MM.1S (cell line): Measurements from ENCODE around the gene DHCR7.

ENCODE experiments used
- DNase-seq: peaks from one replicate; pipeline ENCODE4 v3.0.0-alpha.2; 2015
- H2AFZ ChIP-seq: fragments of 300-600 bp; sonication (generic); 2 replicates; pipeline ENCODE4 v1.6.0; 2016; ENCODE audit warnings: antibody characterized with exemption, low read length
- H3F3A ChIP-seq: fragments of 300-600 bp; sonication (generic); 2 replicates; pipeline ENCODE4 v1.6.1; 2016; ENCODE audit warnings: mild to moderate bottlenecking, antibody characterized with exemption, low read length, moderate library complexity, mixed read lengths; ENCODE audit not compliant: insufficient read depth
- H3K27ac ChIP-seq: fragments of 300-600 bp; sonication (generic); 2 replicates; pipeline ENCODE4 v1.5.1; 2016; ENCODE audit warnings: mild to moderate bottlenecking, low read length
- H3K27me3 ChIP-seq: fragments of 300-600 bp; sonication (generic); replicated peaks from 2 replicates; pipeline ENCODE4 v1.6.0; 2016; ENCODE audit warnings: low read length; ENCODE audit not compliant: insufficient read depth
- H3K36me3 ChIP-seq: fragments of 300-600 bp; sonication (generic); replicated peaks from 2 replicates; pipeline ENCODE4 v1.6.1; 2016; ENCODE audit warnings: mild to moderate bottlenecking, low read length, mixed read lengths; ENCODE audit not compliant: insufficient read depth
- H3K4me1 ChIP-seq: fragments of 300-600 bp; sonication (generic); 2 replicates; pipeline ENCODE4 v1.6.1; 2016; ENCODE audit warnings: low read length, mixed read lengths
- H3K4me2 ChIP-seq: fragments of 300-600 bp; sonication (generic); 2 replicates; pipeline ENCODE4 v1.6.0; 2016; ENCODE audit warnings: low read depth, low read length
- H3K4me3 ChIP-seq: fragments of 300-600 bp; sonication (generic); 2 replicates; pipeline ENCODE4 v1.5.1; 2016; ENCODE audit warnings: low read length, mixed read lengths
- H3K79me2 ChIP-seq: fragments of 300-600 bp; sonication (generic); 2 replicates; pipeline ENCODE4 v1.6.1; 2016; ENCODE audit warnings: mixed run types, low read length, mixed read lengths
- H3K9ac ChIP-seq: fragments of 300-600 bp; sonication (generic); 2 replicates; pipeline ENCODE4 v1.6.1; 2016; ENCODE audit warnings: low read length, mixed read lengths
- H3K9me2 ChIP-seq: fragments of 300-600 bp; sonication (generic); replicated peaks from 2 replicates; pipeline ENCODE4 v1.6.1; 2016; ENCODE audit warnings: mild to moderate bottlenecking, low read length, mixed read lengths; ENCODE audit not compliant: insufficient read depth
- H3K9me3 ChIP-seq: fragments of 300-600 bp; sonication (generic); replicated peaks from 2 replicates; pipeline ENCODE4 v1.6.1; 2016; ENCODE audit warnings: mild to moderate bottlenecking, low read length, mixed read lengths; ENCODE audit not compliant: insufficient read depth
- H4K20me1 ChIP-seq: fragments of 300-600 bp; sonication (generic); 2 replicates; pipeline ENCODE4 v1.6.1; 2016; ENCODE audit warnings: mild to moderate bottlenecking, low read length, moderate library complexity, mixed read lengths; ENCODE audit not compliant: insufficient read depth
- EZH2 ChIP-seq: fragments of 300-600 bp; sonication (generic); optimal IDR thresholded peaks from 2 replicates; pipeline ENCODE3; 2017; ENCODE audit warnings: low read depth, mild to moderate bottlenecking, antibody characterized with exemption, low read length, mixed read lengths
- EZH2phosphoT487 ChIP-seq: fragments of 300-600 bp; sonication (generic); IDR thresholded peaks from 2 replicates; pipeline ENCODE4 v1.6.1; 2018; ENCODE audit warnings: antibody characterized with exemption, low read length
- TF ChIP-seq, protein P1 (sequence below): fragments of 300-600 bp; sonication (generic); IDR thresholded peaks from 2 replicates; pipeline ENCODE4 v1.5.1; 2016; ENCODE audit warnings: antibody characterized with exemption, low read length, mixed read lengths

Gene DHCR7

DNA sequence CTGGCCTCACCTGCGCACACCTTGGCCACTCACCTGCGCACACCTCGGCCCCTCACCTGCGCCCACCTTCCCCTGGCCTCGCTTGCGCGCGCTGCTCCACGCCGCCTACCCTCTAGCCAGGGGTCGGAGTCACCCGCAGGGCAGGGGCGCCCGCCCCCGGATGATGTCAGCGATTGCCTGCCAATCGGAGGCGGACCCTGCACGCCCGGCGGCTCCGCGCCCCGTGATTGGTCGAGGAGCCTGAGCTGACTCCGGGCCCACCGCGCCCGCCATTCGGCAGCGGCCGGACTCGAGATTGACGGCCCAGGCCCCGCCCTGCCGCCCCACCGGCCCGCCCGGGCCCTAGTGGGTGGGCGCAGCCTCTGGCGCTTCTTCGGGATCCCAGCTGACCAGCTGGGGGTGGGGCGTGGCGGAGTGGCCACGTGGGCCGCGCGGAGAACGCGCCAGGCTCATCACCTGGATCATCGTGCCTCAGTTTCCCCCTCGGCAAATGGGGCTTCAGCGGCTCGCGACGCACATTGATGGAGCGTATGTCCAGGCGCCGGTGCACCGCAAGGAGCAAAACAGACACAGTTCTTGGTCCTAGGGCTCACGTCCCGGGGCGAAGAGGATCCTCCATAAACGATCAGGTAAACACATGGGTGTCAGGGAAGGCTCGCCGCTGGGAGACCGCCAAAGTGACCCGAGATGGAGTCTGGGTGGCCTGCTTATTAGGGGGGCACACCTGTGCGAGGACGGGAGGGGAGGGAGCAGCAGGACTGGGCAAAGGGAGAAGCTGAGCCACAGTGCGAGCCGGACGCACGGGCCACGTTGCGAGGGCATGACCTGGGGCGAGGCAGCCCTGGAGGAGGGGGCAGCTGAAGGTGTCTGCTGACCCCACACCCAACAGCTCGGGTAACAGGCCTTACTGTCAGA is at the start of gene DHCR7:
Gene DHCR7, minus strand, starts transcription at position 137 of the 915 bp plus-strand sequence. CDS start 3,441 bp downstream, outside the sequence.
- H3F3A ChIP-seq, result peaks cover 3% of the 10 kb centered on the region; the same call in 1 of the 2 replicates
- peaks cover 18% of the 10 kb centered on the region for H3K79me2 ChIP-seq
- H3K36me3 ChIP-seq, result no peaks in the 10 kb centered on the region
- peak within 1 kb of the TSS; percentile 80 for H3K9ac ChIP-seq
- peak within 1 kb of the TSS; percentile 89 for H3K4me2 ChIP-seq
- peak within 1 kb of the TSS; percentile 99 for H2AFZ ChIP-seq
- no peaks in the 10 kb centered on the region for H4K20me1 ChIP-seq
- no peaks in the 10 kb centered on the region for H3K9me3 ChIP-seq
- H3K27me3 ChIP-seq, result no peaks in the 10 kb centered on the region
- 0 out of 2 replicates have a peak, but pooled peaks cover 6% of the 10 kb centered on the region for H3K4me1 ChIP-seq
- peak; percentile 97 for DNase-seq
- peak within 1 kb of the TSS; percentile 97 for H3K4me3 ChIP-seq
- H3K9me2 ChIP-seq, result no peaks in the 10 kb centered on the region
- TF ChIP-seq, protein P1, sequence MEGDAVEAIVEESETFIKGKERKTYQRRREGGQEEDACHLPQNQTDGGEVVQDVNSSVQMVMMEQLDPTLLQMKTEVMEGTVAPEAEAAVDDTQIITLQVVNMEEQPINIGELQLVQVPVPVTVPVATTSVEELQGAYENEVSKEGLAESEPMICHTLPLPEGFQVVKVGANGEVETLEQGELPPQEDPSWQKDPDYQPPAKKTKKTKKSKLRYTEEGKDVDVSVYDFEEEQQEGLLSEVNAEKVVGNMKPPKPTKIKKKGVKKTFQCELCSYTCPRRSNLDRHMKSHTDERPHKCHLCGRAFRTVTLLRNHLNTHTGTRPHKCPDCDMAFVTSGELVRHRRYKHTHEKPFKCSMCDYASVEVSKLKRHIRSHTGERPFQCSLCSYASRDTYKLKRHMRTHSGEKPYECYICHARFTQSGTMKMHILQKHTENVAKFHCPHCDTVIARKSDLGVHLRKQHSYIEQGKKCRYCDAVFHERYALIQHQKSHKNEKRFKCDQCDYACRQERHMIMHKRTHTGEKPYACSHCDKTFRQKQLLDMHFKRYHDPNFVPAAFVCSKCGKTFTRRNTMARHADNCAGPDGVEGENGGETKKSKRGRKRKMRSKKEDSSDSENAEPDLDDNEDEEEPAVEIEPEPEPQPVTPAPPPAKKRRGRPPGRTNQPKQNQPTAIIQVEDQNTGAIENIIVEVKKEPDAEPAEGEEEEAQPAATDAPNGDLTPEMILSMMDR, result no peak
- TF ChIP-seq EZH2phosphoT487, result no peak
- no peak for TF ChIP-seq EZH2
- peak within 1 kb of the TSS; percentile 39; the same call in 1 of the 2 replicates for H3K27ac ChIP-seq

GRCh38 chr11:71496421-71496820 is 48.2 kb upstream of the DHCR7 start:
- Histone ChIP-seq H3K4me3 (no peak overlapping the region), H3K4me2 (no peak overlapping the region), H3K9me3 (no peaks in the 10 kb centered on the region), H3K9me2 (no peaks in the 10 kb centered on the region), H3F3A (no peaks in the 10 kb centered on the region), H3K79me2 (no peaks in the 10 kb centered on the region), H3K27ac (no peak overlapping the region), H3K36me3 (peaks cover 3% of the 10 kb centered on the region; the same call in 1 of the 2 replicates), H3K9ac (no peak overlapping the region), H4K20me1 (no peaks in the 10 kb centered on the region), H2AFZ (no peak overlapping the region), H3K27me3 (no peaks in the 10 kb centered on the region), H3K4me1 (no peaks in the 10 kb centered on the region)
- no peak for TF ChIP-seq EZH2phosphoT487
- no peak for TF ChIP-seq EZH2
- TF ChIP-seq, protein P1, result no peak
- no peak for DNase-seq

DNA sequence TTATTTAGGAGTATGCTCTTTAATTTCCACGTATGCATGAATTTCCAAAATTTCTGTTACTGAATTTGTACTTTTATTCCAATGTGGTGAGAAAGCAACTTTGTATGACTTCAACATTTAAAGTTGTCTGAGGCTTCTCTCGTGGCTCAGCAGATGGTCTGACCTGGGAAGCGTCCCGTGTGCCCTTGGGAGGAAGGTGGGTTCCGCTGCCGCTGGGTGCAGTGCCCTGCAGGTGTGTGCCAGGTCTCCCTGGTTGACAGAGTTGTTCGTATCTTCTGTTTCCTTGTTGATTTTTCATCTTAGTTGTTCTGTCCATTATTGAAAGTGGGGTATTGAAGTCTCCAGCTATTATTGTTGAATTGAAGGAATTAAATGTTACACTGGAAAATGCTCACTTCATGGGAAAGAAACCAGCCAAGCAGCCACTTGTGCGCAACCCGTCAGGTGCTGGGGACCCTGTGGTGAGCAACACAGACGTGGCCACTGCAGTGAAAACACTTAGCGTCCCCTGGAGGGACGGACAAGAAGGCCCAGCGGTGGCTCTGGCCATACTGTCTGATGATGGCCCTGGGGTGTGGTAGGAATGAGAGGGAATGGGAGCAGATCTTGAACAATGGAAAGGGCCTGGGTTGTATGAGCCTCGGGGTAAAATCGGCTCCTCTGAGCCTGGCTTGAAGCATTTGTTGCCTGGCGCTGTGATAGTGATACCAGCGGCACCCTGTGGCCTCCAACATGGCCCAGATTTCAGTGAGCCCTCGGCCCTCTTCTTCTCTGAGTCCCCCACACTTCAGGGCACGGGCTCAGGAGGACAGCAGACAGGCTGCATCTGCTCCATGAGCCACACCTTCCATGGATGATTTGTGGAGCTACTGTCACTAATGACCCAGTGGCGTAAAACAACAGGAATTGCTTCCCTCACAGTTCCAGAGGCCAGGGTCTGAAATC is 47.4 kb upstream of the DHCR7 start:
- TF ChIP-seq EZH2phosphoT487 (no peak), EZH2 (no peak)
- TF ChIP-seq, protein P1, result no peak

More for the DNA sequence above, 47.4 kb upstream of the DHCR7 start:
- DNase-seq, result no peak
- Histone ChIP-seq H3K4me2 (no peak overlapping the region), H3K9me2 (no peaks in the 10 kb centered on the region), H3K9me3 (no peaks in the 10 kb centered on the region), H3K27ac (no peak overlapping the region), H3K4me3 (no peak overlapping the region), H2AFZ (no peak overlapping the region), H3K27me3 (no peaks in the 10 kb centered on the region), H3K79me2 (no peaks in the 10 kb centered on the region), H3K36me3 (peaks cover 3% of the 10 kb centered on the region; the same call in 1 of the 2 replicates), H3F3A (no peaks in the 10 kb centered on the region), H3K9ac (no peak overlapping the region), H4K20me1 (no peaks in the 10 kb centered on the region), H3K4me1 (no peaks in the 10 kb centered on the region)
